Lower leg skin (tissue), 3 donors: ENCODE results near the gene LINGO4.

ENCODE experiments used
- POLR2A ChIP-seq, 2 donors: fragments of 450-650 bp; IDR thresholded peaks; one replicate each; pipeline ENCODE4 v1.6.1; 2016 to 2017; ENCODE audit warnings: antibody characterized with exemption in 2 of 2, mild to moderate bottlenecking in 1 of 2, moderate library complexity in 1 of 2
- TF ChIP-seq, protein P1 (sequence below), 3 donors: fragments of 450-650 bp; IDR thresholded peaks; one replicate each; pipeline ENCODE4 v1.5.1; 2016; ENCODE audit warnings: antibody characterized with exemption in 3 of 3, mild to moderate bottlenecking in 3 of 3, moderate library complexity in 2 of 3

DNA sequence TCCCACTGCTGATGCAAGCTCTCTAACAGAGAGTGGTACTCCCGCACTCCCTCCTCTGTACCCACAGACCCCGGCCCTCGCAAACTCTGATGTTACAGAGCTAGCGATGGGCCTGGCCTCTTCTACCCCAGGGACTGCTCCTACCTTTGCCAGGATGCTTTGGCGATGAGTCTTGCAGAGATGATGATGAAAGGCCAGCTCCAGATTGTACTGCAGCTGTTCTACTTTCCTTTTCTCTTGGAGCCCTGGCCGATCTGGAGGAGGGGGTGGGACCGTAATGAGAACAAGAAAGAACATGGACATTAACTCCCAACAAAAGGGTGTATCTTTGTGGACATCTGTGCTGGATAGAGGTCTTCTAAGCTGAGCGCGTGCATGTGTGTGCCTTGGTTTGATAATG lies 6.0 kb upstream of the LINGO4 start:
- TF ChIP-seq POLR2A (IDR thresholded peaks at IDR 0.05) = no peak
- TF ChIP-seq, protein P1, sequence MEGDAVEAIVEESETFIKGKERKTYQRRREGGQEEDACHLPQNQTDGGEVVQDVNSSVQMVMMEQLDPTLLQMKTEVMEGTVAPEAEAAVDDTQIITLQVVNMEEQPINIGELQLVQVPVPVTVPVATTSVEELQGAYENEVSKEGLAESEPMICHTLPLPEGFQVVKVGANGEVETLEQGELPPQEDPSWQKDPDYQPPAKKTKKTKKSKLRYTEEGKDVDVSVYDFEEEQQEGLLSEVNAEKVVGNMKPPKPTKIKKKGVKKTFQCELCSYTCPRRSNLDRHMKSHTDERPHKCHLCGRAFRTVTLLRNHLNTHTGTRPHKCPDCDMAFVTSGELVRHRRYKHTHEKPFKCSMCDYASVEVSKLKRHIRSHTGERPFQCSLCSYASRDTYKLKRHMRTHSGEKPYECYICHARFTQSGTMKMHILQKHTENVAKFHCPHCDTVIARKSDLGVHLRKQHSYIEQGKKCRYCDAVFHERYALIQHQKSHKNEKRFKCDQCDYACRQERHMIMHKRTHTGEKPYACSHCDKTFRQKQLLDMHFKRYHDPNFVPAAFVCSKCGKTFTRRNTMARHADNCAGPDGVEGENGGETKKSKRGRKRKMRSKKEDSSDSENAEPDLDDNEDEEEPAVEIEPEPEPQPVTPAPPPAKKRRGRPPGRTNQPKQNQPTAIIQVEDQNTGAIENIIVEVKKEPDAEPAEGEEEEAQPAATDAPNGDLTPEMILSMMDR (IDR thresholded peaks at IDR 0.05) = no peak
